Measurements from ENCODE around the gene MT1G.
"Not testable (repeated sequence)": the region's sequence is repeated elsewhere in the genome, so short reads cannot be mapped to it uniquely, and the experiment has no call there.

Gene MT1G

GRCh38 chr16:56681939-56682702, 14.3 kb upstream of the MT1G start, which contains the start of gene MT1X:
Gene MT1X, plus strand, starts transcription at chr16:56682470. Its CDS starts 71 bp downstream, at chr16:56682541.
- H3K4me3 ChIP-seq (ENCODE audit: low read length) = peak within 1 kb of the TSS; percentile 57
- peak within 1 kb of the TSS; percentile 93 for H2AFZ ChIP-seq (ENCODE audit: low read depth, low read length)
- peaks cover 24% of the 10 kb centered on the region for H3K27me3 ChIP-seq (ENCODE audit: insufficient read depth, low read length)
- no peaks in the 10 kb centered on the region for H3K36me3 ChIP-seq (ENCODE audit: insufficient read depth, low read length)
- peaks cover 24% of the 10 kb centered on the region for H3K4me1 ChIP-seq (ENCODE audit: insufficient read depth, low read length)
- H3K9me3 ChIP-seq (ENCODE audit: low read length) = peaks cover 2% of the 10 kb centered on the region

GRCh38 chr16:56679818-56680217, 12.0 kb upstream of the MT1G start:
- Histone ChIP-seq H3K9me3 (ENCODE audit: low read length) (no peaks in the 10 kb centered on the region), H3K4me1 (ENCODE audit: insufficient read depth, low read length) (peaks cover 24% of the 10 kb centered on the region), H2AFZ (ENCODE audit: low read depth, low read length) (no peak overlapping the region), H3K4me3 (ENCODE audit: low read length) (no peak overlapping the region), H3K27me3 (ENCODE audit: insufficient read depth, low read length) (peaks cover 46% of the 10 kb centered on the region), H3K36me3 (ENCODE audit: insufficient read depth, low read length) (no peaks in the 10 kb centered on the region)

- Histone ChIP-seq H3K27me3 (ENCODE audit: insufficient read depth, low read length) (peaks cover 48% of the 10 kb centered on the region), H3K9me3 (ENCODE audit: low read length) (no peaks in the 10 kb centered on the region), H3K36me3 (ENCODE audit: insufficient read depth, low read length) (no peaks in the 10 kb centered on the region), H3K4me1 (ENCODE audit: insufficient read depth, low read length) (peaks cover 24% of the 10 kb centered on the region), H3K4me3 (ENCODE audit: low read length) (no peak overlapping the region), H2AFZ (ENCODE audit: low read depth, low read length) (no peak overlapping the region)
These were observed 11.3 kb upstream of the MT1G start for GRCh38 chr16:56679078-56679730.

GRCh38 chr16:56677474-56677873, 9.6 kb upstream of the MT1G start:
- Histone ChIP-seq H3K4me3 (ENCODE audit: low read length) (no peak overlapping the region), H3K27me3 (ENCODE audit: insufficient read depth, low read length) (peaks cover 58% of the 10 kb centered on the region), H3K4me1 (ENCODE audit: insufficient read depth, low read length) (peaks cover 18% of the 10 kb centered on the region), H3K9me3 (ENCODE audit: low read length) (no peaks in the 10 kb centered on the region), H2AFZ (ENCODE audit: low read depth, low read length) (no peak overlapping the region), H3K36me3 (ENCODE audit: insufficient read depth, low read length) (no peaks in the 10 kb centered on the region)

GRCh38 chr16:56675685-56676210, 7.9 kb upstream of the MT1G start:
- Histone ChIP-seq H3K9me3 (ENCODE audit: low read length) (no peaks in the 10 kb centered on the region), H3K4me1 (ENCODE audit: insufficient read depth, low read length) (peaks cover 2% of the 10 kb centered on the region), H3K4me3 (ENCODE audit: low read length) (no peak overlapping the region), H2AFZ (ENCODE audit: low read depth, low read length) (no peak overlapping the region), H3K36me3 (ENCODE audit: insufficient read depth, low read length) (no peaks in the 10 kb centered on the region), H3K27me3 (ENCODE audit: insufficient read depth, low read length) (peaks cover 72% of the 10 kb centered on the region)

- not testable (repeated sequence) for H3K4me1 ChIP-seq (ENCODE audit: insufficient read depth, low read length); H3K36me3 ChIP-seq (ENCODE audit: insufficient read depth, low read length); H3K4me3 ChIP-seq (ENCODE audit: low read length); H3K9me3 ChIP-seq (ENCODE audit: low read length); H2AFZ ChIP-seq (ENCODE audit: low read depth, low read length)
- peaks cover 83% of the 10 kb centered on the region for H3K27me3 ChIP-seq (ENCODE audit: insufficient read depth, low read length)
These were observed 6.7 kb upstream of the MT1G start for GRCh38 chr16:56674570-56674969.

- no peaks in the 10 kb centered on the region for H3K4me1 ChIP-seq (ENCODE audit: insufficient read depth, low read length)
- no peak overlapping the region for H2AFZ ChIP-seq (ENCODE audit: low read depth, low read length)
- H3K9me3 ChIP-seq (ENCODE audit: low read length) = no peaks in the 10 kb centered on the region
- peaks cover 87% of the 10 kb centered on the region for H3K27me3 ChIP-seq (ENCODE audit: insufficient read depth, low read length)
- H3K4me3 ChIP-seq (ENCODE audit: low read length) = no peak overlapping the region
- H3K36me3 ChIP-seq (ENCODE audit: insufficient read depth, low read length) = no peaks in the 10 kb centered on the region
These were observed 6.1 kb upstream of the MT1G start for GRCh38 chr16:56673921-56674320.

- peaks cover 91% of the 10 kb centered on the region for H3K27me3 ChIP-seq (ENCODE audit: insufficient read depth, low read length)
- H3K4me3 ChIP-seq (ENCODE audit: low read length) = no peak overlapping the region
These were observed 5.1 kb upstream of the MT1G start for GRCh38 chr16:56672761-56673536.

GRCh38 chr16:56672171-56672570, 4.3 kb upstream of the MT1G start:
- H3K36me3 ChIP-seq (ENCODE audit: insufficient read depth, low read length); H3K4me1 ChIP-seq (ENCODE audit: insufficient read depth, low read length); H2AFZ ChIP-seq (ENCODE audit: low read depth, low read length); H3K4me3 ChIP-seq (ENCODE audit: low read length); H3K9me3 ChIP-seq (ENCODE audit: low read length): not testable (repeated sequence)
- peaks cover 91% of the 10 kb centered on the region for H3K27me3 ChIP-seq (ENCODE audit: insufficient read depth, low read length)

More at GRCh38 chr16:56672761-56673536, 5.1 kb upstream of the MT1G start:
- Histone ChIP-seq H3K4me1 (ENCODE audit: insufficient read depth, low read length) (no peaks in the 10 kb centered on the region), H3K9me3 (ENCODE audit: low read length) (no peaks in the 10 kb centered on the region), H3K36me3 (ENCODE audit: insufficient read depth, low read length) (no peaks in the 10 kb centered on the region), H2AFZ (ENCODE audit: low read depth, low read length) (no peak overlapping the region)

- not testable (repeated sequence) for H3K4me1 ChIP-seq (ENCODE audit: insufficient read depth, low read length); H3K9me3 ChIP-seq (ENCODE audit: low read length); H3K4me3 ChIP-seq (ENCODE audit: low read length); H2AFZ ChIP-seq (ENCODE audit: low read depth, low read length); H3K36me3 ChIP-seq (ENCODE audit: insufficient read depth, low read length)
- peaks cover 91% of the 10 kb centered on the region for H3K27me3 ChIP-seq (ENCODE audit: insufficient read depth, low read length)
These were observed 3.8 kb upstream of the MT1G start for GRCh38 chr16:56671691-56672090.

- H3K27me3 ChIP-seq (ENCODE audit: insufficient read depth, low read length) = peaks cover 92% of the 10 kb centered on the region
- H3K4me1 ChIP-seq (ENCODE audit: insufficient read depth, low read length) = no peaks in the 10 kb centered on the region
- H3K4me3 ChIP-seq (ENCODE audit: low read length) = no peak overlapping the region
- no peaks in the 10 kb centered on the region for H3K36me3 ChIP-seq (ENCODE audit: insufficient read depth, low read length)
- no peak overlapping the region for H2AFZ ChIP-seq (ENCODE audit: low read depth, low read length)
- peaks cover 3% of the 10 kb centered on the region for H3K9me3 ChIP-seq (ENCODE audit: low read length)
These were observed 2.7 kb upstream of the MT1G start for GRCh38 chr16:56670620-56670934.

GRCh38 chr16:56669840-56670619, 2.2 kb upstream of the MT1G start:
- Histone ChIP-seq H3K9me3 (ENCODE audit: low read length) (peaks cover 3% of the 10 kb centered on the region), H2AFZ (ENCODE audit: low read depth, low read length) (no peak overlapping the region), H3K27me3 (ENCODE audit: insufficient read depth, low read length) (peaks cover 91% of the 10 kb centered on the region), H3K4me3 (ENCODE audit: low read length) (no peak overlapping the region), H3K4me1 (ENCODE audit: insufficient read depth, low read length) (no peaks in the 10 kb centered on the region), H3K36me3 (ENCODE audit: insufficient read depth, low read length) (no peaks in the 10 kb centered on the region)

Data from neuron (in vitro differentiated cells).